ENCODE measurements around the gene ATXN1.

DNA sequence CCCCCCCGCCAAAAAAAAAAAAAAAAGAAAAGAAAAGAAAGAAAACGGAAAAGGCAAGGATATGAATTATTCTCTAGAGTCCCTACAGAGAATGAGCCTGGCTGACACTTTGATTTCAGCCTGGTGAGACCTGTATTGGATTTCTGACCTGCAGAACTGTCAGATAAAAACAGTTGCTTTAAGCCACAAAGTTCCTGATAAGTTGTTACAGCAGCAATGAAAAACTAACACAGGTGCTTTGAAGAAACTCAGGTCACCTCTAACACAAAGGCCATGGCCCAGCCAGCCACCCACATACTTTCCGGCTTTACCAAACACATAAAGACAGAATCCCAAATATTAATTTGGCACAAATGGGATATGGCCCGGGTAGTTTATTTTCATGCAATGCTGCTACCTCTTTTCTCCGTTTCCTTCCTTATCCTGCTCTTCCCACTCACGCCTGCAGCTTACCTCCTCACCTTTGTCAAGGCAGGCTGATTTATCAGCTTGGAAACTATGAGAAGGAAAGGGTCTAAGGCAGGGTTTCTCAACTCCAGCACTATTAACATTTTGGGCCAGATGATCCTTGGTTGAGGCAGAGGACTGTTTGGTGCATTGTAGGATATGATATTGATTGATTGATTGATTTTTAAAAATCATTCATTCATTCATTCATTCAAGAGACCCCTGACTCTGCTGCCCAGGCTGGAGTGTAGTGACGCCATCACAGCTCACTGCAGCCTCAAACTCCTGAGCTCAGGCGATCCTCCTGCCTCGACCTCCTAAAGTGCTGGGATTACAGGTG lies 88.1 kb downstream of the ATXN1 start:
- TF ChIP-seq EZH2 (IDR thresholded peaks at IDR 0.05; ENCODE audit: insufficient read depth, poor library complexity, severe bottlenecking), result no peak
- TF ChIP-seq EZH2phosphoT487 (IDR thresholded peaks at IDR 0.05; ENCODE audit: insufficient read depth, low read depth), result no peak

All from GM23248 (cell line).